Nephron progenitor cell (in vitro differentiated cells): Measurements from ENCODE around the gene TTPAL.

Experiments used
- DNase-seq: peaks from one replicate; pipeline ENCODE4 v3.0.0; 2021
- H3K27ac Mint-ChIP-seq: 2 replicates; pipeline ENCODE4 v1.8.0; 2021; ENCODE audit warnings: mild to moderate bottlenecking, moderate library complexity, mixed read lengths
- H3K27me3 Mint-ChIP-seq: 2 replicates; pipeline ENCODE4 v1.8.0; 2021; ENCODE audit warnings: mild to moderate bottlenecking, low read depth, mixed read lengths; ENCODE audit not compliant: poor library complexity
- H3K36me3 Mint-ChIP-seq: 2 replicates; pipeline ENCODE4 v1.8.0; 2021; ENCODE audit warnings: low read depth, mixed read lengths
- H3K4me1 Mint-ChIP-seq: 2 replicates; pipeline ENCODE4 v1.8.0; 2021; ENCODE audit warnings: mixed read lengths
- H3K4me3 Mint-ChIP-seq: 2 replicates; pipeline ENCODE4 v1.8.0; 2021; ENCODE audit warnings: mild to moderate bottlenecking, moderate library complexity, mixed read lengths
- H3K9me3 Mint-ChIP-seq: 2 replicates; pipeline ENCODE4 v1.8.0; 2021; ENCODE audit warnings: mild to moderate bottlenecking, moderate library complexity, mixed read lengths
- CTCF ChIP-seq: fragments of 200-600 bp; sonication (generic); IDR thresholded peaks from 2 replicates; pipeline ENCODE4 v1.5.0; 2021; ENCODE audit warnings: antibody characterized with exemption

Gene TTPAL

GRCh38 chr20:44513871-44514270 lies 38.2 kb downstream of the TTPAL start:
- DNase-seq = no peak
- Mint-ChIP-seq H3K27ac (peak overlapping the region; percentile 74), H3K9me3 (no peaks in the 10 kb centered on the region), H3K36me3 (peaks cover 18% of the 10 kb centered on the region), H3K4me3 (no peak overlapping the region), H3K4me1 (peaks cover 7% of the 10 kb centered on the region), H3K27me3 (no peaks in the 10 kb centered on the region)
- TF ChIP-seq CTCF = no peak

GRCh38 chr20:44516491-44516890 lies 40.8 kb downstream of the TTPAL start:
- no peaks in the 10 kb centered on the region for H3K27me3 Mint-ChIP-seq
- peaks cover 30% of the 10 kb centered on the region for H3K4me1 Mint-ChIP-seq
- TF ChIP-seq CTCF = no peak
- peaks cover 14% of the 10 kb centered on the region for H3K36me3 Mint-ChIP-seq
- no peak for DNase-seq
- no peaks in the 10 kb centered on the region for H3K9me3 Mint-ChIP-seq
- no peak overlapping the region for H3K27ac Mint-ChIP-seq
- no peak overlapping the region for H3K4me3 Mint-ChIP-seq

- Mint-ChIP-seq H3K4me1 (peaks cover 36% of the 10 kb centered on the region), H3K4me3 (no peak overlapping the region), H3K27me3 (no peaks in the 10 kb centered on the region), H3K36me3 (peaks cover 12% of the 10 kb centered on the region), H3K9me3 (no peaks in the 10 kb centered on the region), H3K27ac (no peak overlapping the region)
- DNase-seq = no peak
- TF ChIP-seq CTCF = no peak
These were observed 41.8 kb downstream of the TTPAL start for GRCh38 chr20:44517454-44517853.

- Mint-ChIP-seq H3K27ac (no peak overlapping the region), H3K36me3 (peaks cover 5% of the 10 kb centered on the region), H3K27me3 (no peaks in the 10 kb centered on the region), H3K9me3 (no peaks in the 10 kb centered on the region), H3K4me3 (no peak overlapping the region), H3K4me1 (peaks cover 44% of the 10 kb centered on the region)
- TF ChIP-seq CTCF = no peak
- no peak for DNase-seq
These were observed 42.6 kb downstream of the TTPAL start for GRCh38 chr20:44518248-44518647.

GRCh38 chr20:44520881-44521280 lies 45.2 kb downstream of the TTPAL start:
- peaks cover 68% of the 10 kb centered on the region for H3K4me1 Mint-ChIP-seq
- no peak overlapping the region for H3K27ac Mint-ChIP-seq

More at GRCh38 chr20:44520881-44521280, 45.2 kb downstream of the TTPAL start:
- Mint-ChIP-seq H3K36me3 (peaks cover 5% of the 10 kb centered on the region), H3K9me3 (no peaks in the 10 kb centered on the region), H3K4me3 (peak overlapping the region; percentile 88), H3K27me3 (no peaks in the 10 kb centered on the region)
- TF ChIP-seq CTCF = no peak
- no peak for DNase-seq
